GM21390 (cell line): ENCODE measurements around the gene MAP3K7CL.
"Not testable (repeated sequence)": the region's sequence is repeated elsewhere in the genome, so short reads cannot be mapped to it uniquely, and the experiment has no call there.

Experiments used
- ATAC-seq: cut with Tn5 transposase; IDR thresholded peaks from one replicate; pipeline ENCODE4 v1.9.1; 2021; ENCODE audit not compliant: unreplicated experiment

The MAP3K7CL gene

DNA sequence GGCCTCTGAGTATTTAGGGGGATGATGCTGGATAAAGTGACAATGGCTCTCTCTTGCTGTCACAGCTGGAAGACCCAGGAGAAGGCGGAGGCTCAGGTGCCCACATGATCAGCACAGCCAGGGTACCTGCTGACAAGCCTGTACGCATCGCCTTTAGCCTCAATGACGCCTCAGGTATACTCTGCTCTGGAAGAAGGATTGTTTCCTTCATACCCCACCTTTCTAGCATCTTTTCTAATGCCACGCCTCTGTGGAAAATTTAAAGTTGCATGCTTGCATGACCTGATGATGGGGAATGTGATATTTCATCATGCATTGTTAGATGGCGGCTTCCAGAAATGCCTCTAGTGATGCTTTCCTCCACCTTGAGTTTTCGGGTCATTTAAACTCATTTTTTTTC lies 2.8 kb downstream of the MAP3K7CL start:
- no peak for ATAC-seq

DNA sequence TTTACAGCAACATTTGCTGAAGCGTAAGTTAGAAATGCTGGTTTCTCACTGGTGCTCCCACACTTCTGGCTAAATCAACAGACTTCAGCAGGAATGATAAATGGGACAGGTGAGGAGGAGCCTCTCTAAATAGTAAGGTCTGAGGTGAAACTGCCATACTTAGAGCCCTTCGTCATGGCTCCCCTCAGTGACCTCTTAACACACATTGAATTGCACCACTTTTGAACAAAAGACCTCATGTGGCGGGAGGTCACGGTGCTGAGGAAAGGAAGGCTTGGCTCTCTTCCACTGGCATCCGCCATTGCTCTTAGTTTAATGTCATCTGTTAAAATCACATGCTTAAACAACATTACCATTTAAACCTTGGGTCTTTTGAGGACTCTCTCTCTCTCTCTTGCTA lies 3.4 kb downstream of the MAP3K7CL start:
- no peak for ATAC-seq

DNA sequence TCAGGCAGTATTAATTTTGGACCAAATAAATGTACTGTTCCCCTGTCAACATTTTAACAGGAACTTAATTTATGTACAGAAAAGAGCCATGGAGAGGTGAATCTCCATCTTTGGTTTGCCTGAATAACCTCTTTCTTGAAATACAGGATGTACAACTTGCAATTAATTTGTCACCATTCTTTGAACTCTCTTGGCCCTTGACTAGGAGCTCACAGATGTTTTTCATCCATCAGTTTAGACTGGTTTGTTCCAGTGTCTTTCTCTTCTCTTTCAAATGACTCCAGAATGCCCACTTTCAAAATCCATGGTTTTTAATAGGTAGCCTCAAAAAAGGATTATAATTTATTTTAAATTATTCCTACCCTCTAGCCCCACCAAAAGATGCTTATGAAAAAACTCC lies 5.0 kb downstream of the MAP3K7CL start:
- no peak for ATAC-seq

- ATAC-seq = no peak
These were observed 5.6 kb downstream of the MAP3K7CL start for GRCh38 chr21:29136033-29136432.

DNA sequence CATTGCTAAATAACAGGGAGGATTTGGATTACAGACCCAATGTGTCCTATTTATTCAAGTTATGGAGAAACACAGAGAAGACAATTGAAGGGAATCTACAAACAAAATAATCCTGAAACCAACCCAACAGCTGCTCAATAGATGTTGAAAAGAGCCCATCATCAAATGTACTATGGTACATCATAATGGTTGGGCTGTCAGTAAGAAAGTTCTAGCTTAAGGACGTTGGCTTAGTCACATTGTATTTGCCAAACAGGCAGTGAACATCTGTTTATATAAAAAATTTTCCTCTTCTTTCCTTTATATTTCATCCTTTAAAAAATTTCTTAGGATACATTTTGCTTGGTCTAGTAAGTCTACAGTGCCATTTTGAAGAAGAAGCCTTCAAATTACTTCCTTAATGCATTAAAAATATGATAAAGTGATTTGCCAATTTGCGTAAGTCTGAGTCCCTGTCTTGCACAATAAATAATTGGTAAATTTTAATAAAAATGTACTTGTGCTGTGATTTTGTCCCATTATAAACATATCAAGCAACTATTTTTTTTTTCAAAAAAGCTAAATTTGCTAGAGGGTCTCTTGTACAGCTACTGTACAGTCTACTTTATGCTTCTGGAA lies 14.4 kb downstream of the MAP3K7CL start:
- ATAC-seq = no peak

GRCh38 chr21:29145354-29145782 lies 14.9 kb downstream of the MAP3K7CL start:
- no peak for ATAC-seq

DNA sequence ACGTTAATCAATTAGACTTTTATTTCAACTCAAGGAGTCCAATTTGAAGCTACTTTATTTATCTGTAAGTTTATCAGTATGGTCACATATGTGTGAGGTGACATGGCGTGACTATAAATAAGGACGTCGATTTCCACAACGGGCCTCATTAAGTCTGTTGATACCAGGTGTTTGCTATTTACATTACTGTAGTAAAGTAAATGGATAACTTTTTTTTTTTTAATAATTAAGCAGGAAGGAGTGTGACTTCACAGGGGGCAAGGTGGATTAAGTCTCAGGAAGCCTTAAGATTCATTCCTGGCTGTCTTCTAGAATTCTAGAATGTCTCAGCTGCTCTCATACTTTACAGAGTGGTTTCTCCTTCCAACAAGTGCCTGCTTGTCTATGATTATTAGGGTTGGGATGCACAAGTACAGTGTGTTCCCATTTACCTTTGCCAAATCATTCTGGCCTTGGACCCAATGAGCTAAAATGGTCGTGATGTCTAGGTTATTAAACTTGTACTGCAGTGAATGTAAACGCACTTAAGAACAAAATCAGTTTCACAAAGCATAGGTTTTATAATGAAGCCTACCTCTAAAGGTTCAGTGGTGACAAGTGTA lies 15.5 kb downstream of the MAP3K7CL start:
- no peak for ATAC-seq

- no peak for ATAC-seq
These were observed 16.3 kb downstream of the MAP3K7CL start for GRCh38 chr21:29146726-29147125.

DNA sequence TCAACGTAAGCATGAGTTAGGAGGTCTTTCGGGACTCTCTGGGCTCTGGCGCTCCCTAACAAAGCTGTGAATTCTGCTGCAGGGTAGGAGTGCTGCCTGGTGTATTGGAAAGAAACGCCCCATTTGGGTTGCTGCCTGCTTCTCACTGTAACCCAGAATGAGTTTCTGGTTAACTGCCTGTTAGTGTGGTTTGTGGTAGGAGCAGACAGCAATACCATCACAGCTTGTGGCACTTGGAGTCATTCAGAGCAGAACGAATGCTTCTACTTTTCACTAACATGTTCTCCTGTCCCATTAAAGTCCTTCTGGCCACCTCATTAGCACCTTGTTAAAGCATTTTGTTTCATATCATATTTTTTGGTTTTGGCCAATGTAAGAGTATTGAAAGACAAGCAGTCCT lies 18.1 kb downstream of the MAP3K7CL start:
- no peak for ATAC-seq

GRCh38 chr21:29149808-29150425 lies 19.5 kb downstream of the MAP3K7CL start:
- no peak for ATAC-seq

DNA sequence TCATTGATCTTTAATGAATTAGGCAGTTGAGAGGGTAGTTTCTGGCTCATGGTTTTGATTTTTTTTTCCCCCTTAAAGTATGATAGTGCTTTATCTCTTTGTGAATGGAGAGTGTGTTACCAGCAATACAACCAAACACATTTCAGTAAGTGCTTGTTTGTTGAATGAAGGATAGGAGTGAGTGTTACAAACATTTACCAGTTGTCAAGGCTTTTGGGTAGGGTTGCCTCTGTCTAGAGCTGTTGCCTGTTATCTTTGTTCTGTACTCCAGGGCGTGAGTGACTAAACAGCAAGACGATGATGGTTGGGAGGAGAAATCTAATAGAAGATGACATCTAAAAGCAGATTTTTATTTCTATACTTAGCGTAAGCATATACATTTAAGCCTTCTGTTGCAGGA lies 21.5 kb downstream of the MAP3K7CL start:
- no peak for ATAC-seq

GRCh38 chr21:29152916-29153315 lies 22.5 kb downstream of the MAP3K7CL start:
- no peak for ATAC-seq

DNA sequence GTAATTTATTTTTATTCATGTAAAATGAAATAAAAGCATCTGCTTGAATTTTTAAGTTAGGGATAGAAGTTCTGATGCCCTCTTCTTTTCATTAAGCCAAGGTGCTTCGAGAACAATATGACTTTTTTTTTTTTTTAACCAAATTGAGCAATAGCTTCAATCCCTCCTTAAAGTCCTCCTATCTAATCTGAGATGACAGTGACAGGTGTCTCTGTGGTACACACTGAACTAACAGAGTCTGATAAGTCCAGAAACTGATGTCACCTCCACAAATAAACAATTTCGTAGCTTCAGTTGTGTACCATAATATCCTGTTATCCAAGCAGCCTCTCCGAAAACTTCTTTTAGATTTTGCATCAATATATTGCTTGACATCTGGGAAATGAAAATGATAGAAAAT lies 23.8 kb downstream of the MAP3K7CL start:
- no peak for ATAC-seq

- ATAC-seq = no peak
These were observed 24.9 kb downstream of the MAP3K7CL start for GRCh38 chr21:29155118-29155932.

GRCh38 chr21:29155933-29156260 lies 25.5 kb downstream of the MAP3K7CL start:
- ATAC-seq = no peak

GRCh38 chr21:29157080-29157479 lies 26.6 kb downstream of the MAP3K7CL start:
- ATAC-seq = no peak

DNA sequence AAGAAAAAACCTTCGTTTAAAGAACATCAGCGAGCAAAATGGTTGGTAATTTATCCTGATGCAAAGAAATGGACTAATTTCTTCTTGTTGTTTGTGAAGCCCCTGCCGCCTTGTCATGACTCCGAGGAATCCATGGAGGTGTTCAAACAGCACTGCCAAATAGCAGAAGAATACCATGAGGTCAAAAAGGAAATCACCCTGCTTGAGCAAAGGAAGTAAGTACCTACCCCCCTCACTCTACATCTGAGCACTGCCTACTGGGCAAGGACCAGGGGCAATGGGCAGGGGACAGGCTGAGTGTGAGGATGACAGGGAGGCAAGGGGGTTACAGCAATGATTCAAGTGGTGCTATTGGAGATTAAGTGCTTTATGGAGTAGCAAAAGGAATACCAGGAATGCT lies 29.4 kb downstream of the MAP3K7CL start:
- ATAC-seq = no peak

DNA sequence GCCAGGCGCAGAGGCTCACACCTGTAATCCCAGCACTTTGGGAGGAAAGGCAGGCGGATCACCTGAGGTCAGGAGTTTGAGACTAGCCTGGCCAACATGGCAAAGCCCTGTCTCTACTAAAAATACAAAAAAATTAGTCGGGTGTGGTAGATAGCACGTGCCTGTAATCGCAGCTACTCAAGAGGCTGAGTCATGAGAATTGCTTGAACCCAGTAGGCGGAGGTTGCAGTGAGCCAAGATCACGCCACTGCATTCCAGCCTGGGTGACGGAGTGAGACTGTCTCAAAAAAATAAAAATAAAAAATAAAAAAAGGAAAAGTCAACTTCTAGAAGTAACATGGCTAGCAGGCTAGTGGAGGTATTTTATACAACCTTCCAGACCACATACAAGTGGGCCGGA lies 32.4 kb downstream of the MAP3K7CL start:
- not testable (repeated sequence) for ATAC-seq

- no peak for ATAC-seq
These were observed 33.1 kb downstream of the MAP3K7CL start for GRCh38 chr21:29163341-29164115.

GRCh38 chr21:29164323-29164942 lies 34.0 kb downstream of the MAP3K7CL start:
- no peak for ATAC-seq

DNA sequence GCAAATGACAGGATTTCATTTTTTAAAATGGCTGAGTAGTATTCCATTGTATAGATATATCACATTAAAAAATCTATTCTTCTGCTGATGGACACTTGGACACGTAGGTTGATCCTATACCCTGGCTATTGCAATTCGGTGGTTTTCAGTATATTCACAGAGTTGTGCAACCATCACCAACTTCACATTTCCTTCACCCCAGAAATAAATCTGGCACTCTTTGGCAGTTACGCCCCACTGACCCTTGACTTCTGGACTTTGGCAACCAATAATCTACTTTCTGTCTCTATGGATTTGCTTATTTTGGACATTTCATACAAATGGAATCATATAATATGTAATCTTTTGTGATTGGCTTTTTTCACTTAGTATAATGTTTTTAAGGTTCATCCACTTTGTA lies 35.9 kb downstream of the MAP3K7CL start:
- ATAC-seq = no peak
